ENCODE measurements around the gene NECAP2.

GRCh38 chr1:16441282-16441665 lies 750 bp downstream of the NECAP2 start:
- TF ChIP-seq, protein P1, sequence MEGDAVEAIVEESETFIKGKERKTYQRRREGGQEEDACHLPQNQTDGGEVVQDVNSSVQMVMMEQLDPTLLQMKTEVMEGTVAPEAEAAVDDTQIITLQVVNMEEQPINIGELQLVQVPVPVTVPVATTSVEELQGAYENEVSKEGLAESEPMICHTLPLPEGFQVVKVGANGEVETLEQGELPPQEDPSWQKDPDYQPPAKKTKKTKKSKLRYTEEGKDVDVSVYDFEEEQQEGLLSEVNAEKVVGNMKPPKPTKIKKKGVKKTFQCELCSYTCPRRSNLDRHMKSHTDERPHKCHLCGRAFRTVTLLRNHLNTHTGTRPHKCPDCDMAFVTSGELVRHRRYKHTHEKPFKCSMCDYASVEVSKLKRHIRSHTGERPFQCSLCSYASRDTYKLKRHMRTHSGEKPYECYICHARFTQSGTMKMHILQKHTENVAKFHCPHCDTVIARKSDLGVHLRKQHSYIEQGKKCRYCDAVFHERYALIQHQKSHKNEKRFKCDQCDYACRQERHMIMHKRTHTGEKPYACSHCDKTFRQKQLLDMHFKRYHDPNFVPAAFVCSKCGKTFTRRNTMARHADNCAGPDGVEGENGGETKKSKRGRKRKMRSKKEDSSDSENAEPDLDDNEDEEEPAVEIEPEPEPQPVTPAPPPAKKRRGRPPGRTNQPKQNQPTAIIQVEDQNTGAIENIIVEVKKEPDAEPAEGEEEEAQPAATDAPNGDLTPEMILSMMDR (conservative IDR thresholded peaks at IDR 0.05; ENCODE audit: low read depth, low read length) = no peak
- TF ChIP-seq RCOR1 (IDR thresholded peaks at IDR 0.05; ENCODE audit: insufficient replicate concordance, low read length) (no peak), MAFK (IDR thresholded peaks at IDR 0.05; ENCODE audit: low read depth, low read length) (no peak), SMC3 (IDR thresholded peaks at IDR 0.05; ENCODE audit: low read depth, low read length) (no peak), POLR2A (IDR thresholded peaks at IDR 0.05; ENCODE audit: low read depth, low read length) (no peak), MXI1 (IDR thresholded peaks at IDR 0.05; ENCODE audit: borderline replicate concordance, low read depth, low read length) (no peak), MAZ (IDR thresholded peaks at IDR 0.05; ENCODE audit: borderline replicate concordance, low read depth, low read length) (no peak), CHD1 (IDR thresholded peaks at IDR 0.05; ENCODE audit: low read depth, low read length) (no peak), RFX5 (IDR thresholded peaks at IDR 0.05; ENCODE audit: low read depth, low read length) (no peak), FOS (IDR thresholded peaks at IDR 0.05; ENCODE audit: low read depth, low read length) (no peak), RAD21 (IDR thresholded peaks at IDR 0.05; ENCODE audit: low read length) (no peak), CEBPB (IDR thresholded peaks at IDR 0.05; ENCODE audit: low read depth, low read length) (no peak), ELK1 (IDR thresholded peaks at IDR 0.05; ENCODE audit: borderline replicate concordance, low read depth, low read length) (no peak)
- TF ChIP-seq, protein P2, sequence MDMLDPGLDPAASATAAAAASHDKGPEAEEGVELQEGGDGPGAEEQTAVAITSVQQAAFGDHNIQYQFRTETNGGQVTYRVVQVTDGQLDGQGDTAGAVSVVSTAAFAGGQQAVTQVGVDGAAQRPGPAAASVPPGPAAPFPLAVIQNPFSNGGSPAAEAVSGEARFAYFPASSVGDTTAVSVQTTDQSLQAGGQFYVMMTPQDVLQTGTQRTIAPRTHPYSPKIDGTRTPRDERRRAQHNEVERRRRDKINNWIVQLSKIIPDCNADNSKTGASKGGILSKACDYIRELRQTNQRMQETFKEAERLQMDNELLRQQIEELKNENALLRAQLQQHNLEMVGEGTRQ (IDR thresholded peaks at IDR 0.05; ENCODE audit: low read depth, low read length) = no peak
